GM23338 (cell line): ENCODE measurements around the gene BICC1. TPM values are rescaled to one million over a fixed set of nuclear protein-coding genes. Genes with fewer than 3 reads are reported as not detected.

Experiments
- ATAC-seq: fragments of 200-7000 bp; cut with Tn5 transposase; 3 replicates; pipeline ENCODE4 v1.9.1; 2020
- DNase-seq: peaks from one replicate; pipeline ENCODE4 v3.0.0-alpha.2; 2015; ENCODE audit warnings: low spot score
- H2AFZ ChIP-seq: fragments of 200-600 bp; sonication (generic); 2 replicates; pipeline ENCODE4 v1.8.0; 2016; ENCODE audit warnings: antibody characterized with exemption, mild to moderate bottlenecking, moderate library complexity
- H3F3A ChIP-seq: fragments of 200-600 bp; sonication (generic); replicated peaks from 2 replicates; pipeline ENCODE4 v1.8.0; 2017; ENCODE audit warnings: antibody characterized with exemption, mixed run types, low read depth
- H3K27ac ChIP-seq: fragments of 200-600 bp; sonication (generic); 2 replicates; pipeline ENCODE4 v1.6.1; 2016; ENCODE audit warnings: low read depth
- H3K27me3 ChIP-seq: fragments of 200-600 bp; sonication (generic); 2 replicates; pipeline ENCODE4 v1.8.0; 2016; ENCODE audit warnings: mild to moderate bottlenecking, mixed run types, moderate library complexity; ENCODE audit not compliant: insufficient read depth
- H3K36me3 ChIP-seq: fragments of 200-600 bp; sonication (generic); 2 replicates; pipeline ENCODE4 v1.8.0; 2016; ENCODE audit warnings: mild to moderate bottlenecking; ENCODE audit not compliant: insufficient read depth
- H3K4me1 ChIP-seq: fragments of 200-600 bp; sonication (generic); 2 replicates; pipeline ENCODE4 v1.8.0; 2016; ENCODE audit warnings: mild to moderate bottlenecking, moderate library complexity; ENCODE audit not compliant: insufficient read depth
- H3K4me2 ChIP-seq: fragments of 200-600 bp; sonication (generic); 2 replicates; pipeline ENCODE4 v1.7.1; 2017; ENCODE audit warnings: mixed run types
- H3K4me3 ChIP-seq: fragments of 200-600 bp; sonication (generic); 2 replicates; pipeline ENCODE4 v1.6.1; 2016; ENCODE audit warnings: mixed run types
- H3K79me2 ChIP-seq: fragments of 200-600 bp; sonication (generic); replicated peaks from 2 replicates; pipeline ENCODE4 v1.8.0; 2017; ENCODE audit warnings: mild to moderate bottlenecking; ENCODE audit not compliant: insufficient read depth
- H3K9me2 ChIP-seq: fragments of 200-600 bp; sonication (generic); 2 replicates; pipeline ENCODE4 v1.8.0; 2017; ENCODE audit not compliant: insufficient read depth
- H4K20me1 ChIP-seq: fragments of 200-600 bp; sonication (generic); replicated peaks from 2 replicates; pipeline ENCODE4 v1.8.0; 2017; ENCODE audit warnings: mild to moderate bottlenecking; ENCODE audit not compliant: insufficient read depth
- H3K27ac Mint-ChIP-seq: 2 replicates; pipeline ENCODE4 v1.8.0; 2020; ENCODE audit warnings: inconsistent platforms, mild to moderate bottlenecking, moderate library complexity, mixed read lengths
- H3K27me3 Mint-ChIP-seq: 3 replicates; pipeline ENCODE4 v1.8.0; 2022; ENCODE audit warnings: low read depth, mild to moderate bottlenecking, moderate library complexity, mixed read lengths, inconsistent platforms; ENCODE audit not compliant: insufficient read depth, poor library complexity
- H3K36me3 Mint-ChIP-seq: 3 replicates; pipeline ENCODE4 v1.8.0; 2021; ENCODE audit warnings: low read depth, mild to moderate bottlenecking, inconsistent platforms, moderate library complexity, mixed read lengths
- H3K4me1 Mint-ChIP-seq: 3 replicates; pipeline ENCODE4 v1.8.0; 2020; ENCODE audit warnings: mild to moderate bottlenecking, inconsistent platforms, mixed read lengths
- H3K4me3 Mint-ChIP-seq: 3 replicates; pipeline ENCODE4 v1.8.0; 2021; ENCODE audit warnings: moderate library complexity, mild to moderate bottlenecking, inconsistent platforms, mixed read lengths
- H3K9me3 Mint-ChIP-seq: 3 replicates; pipeline ENCODE4 v1.8.0; 2020; ENCODE audit warnings: moderate library complexity, mild to moderate bottlenecking, inconsistent platforms, mixed read lengths
- CREB1 ChIP-seq: fragments of 250-450 bp; sonication (Bioruptor Pico); IDR thresholded peaks from 2 replicates; pipeline ENCODE4 v1.5.0; 2020; ENCODE audit warnings: low read depth, mild to moderate bottlenecking, moderate library complexity
- EZH2 ChIP-seq: fragments of 200-600 bp; sonication (generic); IDR thresholded peaks from one replicate; pipeline ENCODE4 v1.8.0; 2017; ENCODE audit warnings: antibody characterized with exemption, mild to moderate bottlenecking, low read depth; ENCODE audit not compliant: unreplicated experiment
- NANOG ChIP-seq: IDR thresholded peaks from 2 replicates; pipeline ENCODE4 v1.6.1; 2016; ENCODE audit warnings: antibody characterized with exemption, borderline replicate concordance
- POLR2AphosphoS5 ChIP-seq: IDR thresholded peaks from 2 replicates; pipeline ENCODE4 v1.6.1; 2016; ENCODE audit warnings: antibody characterized with exemption, low read depth
- ZNF114 ChIP-seq: fragments of 250-450 bp; sonication (Bioruptor Pico); IDR thresholded peaks from 2 replicates; pipeline ENCODE4 v1.5.0; 2020; ENCODE audit warnings: mild to moderate bottlenecking, moderate library complexity
- ZNF331 ChIP-seq: fragments of 250-450 bp; sonication (Bioruptor Pico); IDR thresholded peaks from 2 replicates; pipeline ENCODE4 v1.5.0; 2020; ENCODE audit warnings: low read depth, mild to moderate bottlenecking, moderate library complexity
- polyA plus RNA-seq: library from polyadenylated mRNA; unstranded; fragments of >200 nt; fragmentation: Nextera tagmentation; extraction: Ambion mirVana; gene quantifications from 2 replicates; pipeline ENCODE4 v1.2.1, GENCODE V29; 2016
- total RNA-seq: library from RNA; depleted of rRNA; stranded (reverse); fragments of >200 nt; shearing (Covaris generic); gene quantifications from 2 replicates; pipeline ENCODE4 v1.2.3, GENCODE V29; 2014
- TF ChIP-seq, protein P1 (sequence below): IDR thresholded peaks from one replicate; pipeline ENCODE4 v1.6.1; 2018; ENCODE audit warnings: antibody characterized with exemption; ENCODE audit not compliant: unreplicated experiment

The BICC1 gene
- total and polyA plus RNA-seq, 2 experiments from 2014 or later: 1.3 to 2.2 TPM

DNA sequence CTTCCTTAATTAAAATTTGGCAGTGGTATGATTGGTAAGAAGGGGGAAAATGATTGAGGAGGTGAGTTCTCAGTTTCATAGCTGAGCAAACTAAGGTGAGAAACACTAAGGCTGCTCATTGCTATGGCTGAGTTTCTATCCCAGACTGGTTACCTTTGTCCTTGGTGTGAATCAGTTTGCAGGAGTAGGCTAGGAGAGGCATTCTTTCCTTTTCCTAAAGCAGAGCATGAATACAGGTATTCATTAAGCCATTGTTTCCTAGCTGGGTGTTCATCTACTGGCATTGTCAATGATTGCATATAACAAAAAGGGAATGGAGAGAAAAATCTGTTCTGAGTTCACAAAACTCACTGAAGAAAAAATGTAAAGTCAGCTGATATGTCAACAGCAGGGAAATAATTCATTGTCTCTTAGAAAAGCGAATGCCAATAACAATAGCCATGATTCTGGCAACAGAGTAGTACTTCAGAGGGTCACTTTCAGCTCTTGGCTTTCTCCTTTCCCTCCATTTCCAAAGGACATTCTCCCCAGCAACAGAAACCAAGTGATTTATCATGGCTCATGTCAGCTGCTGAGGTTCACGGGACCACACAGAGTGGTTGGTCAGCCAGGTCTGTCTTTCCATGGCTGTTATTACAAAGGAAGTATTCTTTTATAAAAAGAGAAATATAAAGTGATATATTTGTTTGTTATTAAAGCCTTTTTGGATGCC is 234.0 kb downstream of the BICC1 start:
- Histone ChIP-seq H3K79me2 (no peaks in the 10 kb centered on the region), H3K4me3 (no peak overlapping the region), H3F3A (no peaks in the 10 kb centered on the region), H4K20me1 (no peaks in the 10 kb centered on the region), H2AFZ (no peak overlapping the region), H3K4me2 (no peak overlapping the region), H3K27me3 (no peaks in the 10 kb centered on the region), H3K36me3 (no peaks in the 10 kb centered on the region), H3K27ac (peak overlapping the region; percentile 33), H3K4me1 (peaks cover 4% of the 10 kb centered on the region; the same call in 1 of the 2 replicates), H3K9me2 (no peaks in the 10 kb centered on the region)
- H3K4me1 Mint-ChIP-seq: peaks cover 9% of the 10 kb centered on the region; the same call in 2 of the 3 replicates
- H3K27me3 Mint-ChIP-seq: no peaks in the 10 kb centered on the region
- H3K27ac Mint-ChIP-seq: 0 out of 2 replicates have a peak overlapping the region, but pooled peaks have one; percentile 33
- no peaks in the 10 kb centered on the region for H3K36me3 Mint-ChIP-seq
- no peak for TF ChIP-seq ZNF114 (CRISPR knock-in tag)
- TF ChIP-seq, protein P1, sequence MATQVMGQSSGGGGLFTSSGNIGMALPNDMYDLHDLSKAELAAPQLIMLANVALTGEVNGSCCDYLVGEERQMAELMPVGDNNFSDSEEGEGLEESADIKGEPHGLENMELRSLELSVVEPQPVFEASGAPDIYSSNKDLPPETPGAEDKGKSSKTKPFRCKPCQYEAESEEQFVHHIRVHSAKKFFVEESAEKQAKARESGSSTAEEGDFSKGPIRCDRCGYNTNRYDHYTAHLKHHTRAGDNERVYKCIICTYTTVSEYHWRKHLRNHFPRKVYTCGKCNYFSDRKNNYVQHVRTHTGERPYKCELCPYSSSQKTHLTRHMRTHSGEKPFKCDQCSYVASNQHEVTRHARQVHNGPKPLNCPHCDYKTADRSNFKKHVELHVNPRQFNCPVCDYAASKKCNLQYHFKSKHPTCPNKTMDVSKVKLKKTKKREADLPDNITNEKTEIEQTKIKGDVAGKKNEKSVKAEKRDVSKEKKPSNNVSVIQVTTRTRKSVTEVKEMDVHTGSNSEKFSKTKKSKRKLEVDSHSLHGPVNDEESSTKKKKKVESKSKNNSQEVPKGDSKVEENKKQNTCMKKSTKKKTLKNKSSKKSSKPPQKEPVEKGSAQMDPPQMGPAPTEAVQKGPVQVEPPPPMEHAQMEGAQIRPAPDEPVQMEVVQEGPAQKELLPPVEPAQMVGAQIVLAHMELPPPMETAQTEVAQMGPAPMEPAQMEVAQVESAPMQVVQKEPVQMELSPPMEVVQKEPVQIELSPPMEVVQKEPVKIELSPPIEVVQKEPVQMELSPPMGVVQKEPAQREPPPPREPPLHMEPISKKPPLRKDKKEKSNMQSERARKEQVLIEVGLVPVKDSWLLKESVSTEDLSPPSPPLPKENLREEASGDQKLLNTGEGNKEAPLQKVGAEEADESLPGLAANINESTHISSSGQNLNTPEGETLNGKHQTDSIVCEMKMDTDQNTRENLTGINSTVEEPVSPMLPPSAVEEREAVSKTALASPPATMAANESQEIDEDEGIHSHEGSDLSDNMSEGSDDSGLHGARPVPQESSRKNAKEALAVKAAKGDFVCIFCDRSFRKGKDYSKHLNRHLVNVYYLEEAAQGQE: no peak
- no peak for TF ChIP-seq CREB1
- no peak for TF ChIP-seq ZNF331 (CRISPR knock-in tag)
- ATAC-seq (peak; percentile 93), DNase-seq (peak; percentile 43)
- H3K4me3 Mint-ChIP-seq: no peak overlapping the region
- no peaks in the 10 kb centered on the region for H3K9me3 Mint-ChIP-seq

DNA sequence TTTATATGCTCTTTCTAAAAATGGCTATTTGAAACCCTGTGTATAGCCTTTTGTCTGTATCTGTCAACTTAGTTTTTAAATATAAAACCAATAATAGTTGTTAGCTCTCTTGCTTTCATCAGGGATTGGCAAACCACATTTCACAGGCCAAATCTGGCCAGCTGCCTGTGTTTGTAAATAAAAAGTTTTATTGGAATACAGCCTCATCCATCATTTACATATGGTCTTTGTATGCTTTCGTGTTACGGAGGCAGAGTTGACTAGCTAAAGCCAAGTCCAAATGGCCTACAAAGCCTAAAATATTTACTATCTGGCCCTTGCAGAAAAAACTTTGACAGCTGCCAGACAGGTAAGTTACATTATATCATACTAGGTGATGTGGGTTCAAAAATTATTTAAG is 235.0 kb downstream of the BICC1 start:
- H4K20me1 ChIP-seq: no peaks in the 10 kb centered on the region
- H3K79me2 ChIP-seq: no peaks in the 10 kb centered on the region
- H3K27me3 ChIP-seq: no peaks in the 10 kb centered on the region
- no peaks in the 10 kb centered on the region for H3F3A ChIP-seq
- TF ChIP-seq POLR2AphosphoS5 (no peak), EZH2 (no peak), NANOG (no peak)
- Mint-ChIP-seq H3K27me3 (no peaks in the 10 kb centered on the region), H3K4me3 (no peak overlapping the region), H3K4me1 (peaks cover 9% of the 10 kb centered on the region; the same call in 2 of the 3 replicates), H3K27ac (no peak overlapping the region), H3K36me3 (no peaks in the 10 kb centered on the region), H3K9me3 (no peaks in the 10 kb centered on the region)
- ATAC-seq: no peak
- no peak overlapping the region for H3K4me3 ChIP-seq
- DNase-seq: no peak
- H3K4me1 ChIP-seq: peaks cover 4% of the 10 kb centered on the region; the same call in 1 of the 2 replicates
- no peak overlapping the region for H3K27ac ChIP-seq
- H3K4me2 ChIP-seq: no peak overlapping the region
- H3K9me2 ChIP-seq: no peaks in the 10 kb centered on the region
- H3K36me3 ChIP-seq: no peaks in the 10 kb centered on the region
- no peak overlapping the region for H2AFZ ChIP-seq
